HG03097 (cell line): ENCODE measurements around the gene CYP4Z1.
"Not testable (repeated sequence)": the region's sequence is repeated elsewhere in the genome, so short reads cannot be mapped to it uniquely, and the experiment has no call there.

Source experiments
- ATAC-seq: cut with Tn5 transposase; IDR thresholded peaks from one replicate; pipeline ENCODE4 v1.9.1; 2021; ENCODE audit not compliant: unreplicated experiment, low FRiP score

The CYP4Z1 gene, protein sequence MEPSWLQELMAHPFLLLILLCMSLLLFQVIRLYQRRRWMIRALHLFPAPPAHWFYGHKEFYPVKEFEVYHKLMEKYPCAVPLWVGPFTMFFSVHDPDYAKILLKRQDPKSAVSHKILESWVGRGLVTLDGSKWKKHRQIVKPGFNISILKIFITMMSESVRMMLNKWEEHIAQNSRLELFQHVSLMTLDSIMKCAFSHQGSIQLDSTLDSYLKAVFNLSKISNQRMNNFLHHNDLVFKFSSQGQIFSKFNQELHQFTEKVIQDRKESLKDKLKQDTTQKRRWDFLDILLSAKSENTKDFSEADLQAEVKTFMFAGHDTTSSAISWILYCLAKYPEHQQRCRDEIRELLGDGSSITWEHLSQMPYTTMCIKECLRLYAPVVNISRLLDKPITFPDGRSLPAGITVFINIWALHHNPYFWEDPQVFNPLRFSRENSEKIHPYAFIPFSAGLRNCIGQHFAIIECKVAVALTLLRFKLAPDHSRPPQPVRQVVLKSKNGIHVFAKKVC

DNA sequence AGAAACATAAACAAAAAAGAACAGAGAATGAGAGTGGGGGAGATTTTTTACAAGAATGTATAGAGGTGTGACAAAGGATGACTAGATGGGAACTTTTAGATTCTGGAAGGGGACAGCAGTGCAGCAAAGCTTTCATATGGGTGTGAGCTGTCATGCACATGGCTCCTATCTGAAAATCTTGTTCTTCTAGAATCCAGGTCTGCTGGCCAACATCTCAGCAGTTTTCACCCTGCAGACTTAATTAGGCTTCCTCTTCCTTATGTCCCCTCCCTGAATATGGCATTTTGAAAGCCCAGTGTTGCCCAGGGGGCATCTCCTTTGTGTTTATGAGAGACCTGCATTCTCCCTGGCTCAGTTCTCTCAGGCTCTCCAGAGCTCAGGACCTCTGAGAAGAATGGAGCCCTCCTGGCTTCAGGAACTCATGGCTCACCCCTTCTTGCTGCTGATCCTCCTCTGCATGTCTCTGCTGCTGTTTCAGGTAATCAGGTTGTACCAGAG is at the start of gene CYP4Z1:
CYP4Z1 (plus strand) TSS at position 135 of the 498 bp plus-strand sequence; CDS start at position 395, 260 bp downstream.
- ATAC-seq: no peak

DNA sequence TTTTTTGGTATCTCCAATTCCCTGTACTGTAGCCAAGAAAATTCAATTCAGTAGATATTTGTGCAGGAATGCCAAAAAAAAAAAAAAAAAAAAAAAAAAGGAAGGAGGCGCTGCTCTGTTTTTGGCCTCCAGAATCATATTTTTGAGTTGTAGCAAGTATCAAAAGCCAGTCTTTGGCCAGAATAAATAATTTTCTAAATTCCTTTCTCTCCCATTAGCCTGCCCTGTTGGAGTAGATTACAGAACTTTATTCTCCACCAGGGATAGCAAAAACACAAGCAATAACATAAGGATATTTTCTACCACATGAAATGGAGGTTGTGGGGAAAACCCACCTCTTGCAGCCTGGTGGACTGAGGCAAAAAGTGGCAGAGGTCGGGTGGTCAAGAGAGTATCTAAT is 46.0 kb upstream of the CYP4Z1 start:
- no peak for ATAC-seq

DNA sequence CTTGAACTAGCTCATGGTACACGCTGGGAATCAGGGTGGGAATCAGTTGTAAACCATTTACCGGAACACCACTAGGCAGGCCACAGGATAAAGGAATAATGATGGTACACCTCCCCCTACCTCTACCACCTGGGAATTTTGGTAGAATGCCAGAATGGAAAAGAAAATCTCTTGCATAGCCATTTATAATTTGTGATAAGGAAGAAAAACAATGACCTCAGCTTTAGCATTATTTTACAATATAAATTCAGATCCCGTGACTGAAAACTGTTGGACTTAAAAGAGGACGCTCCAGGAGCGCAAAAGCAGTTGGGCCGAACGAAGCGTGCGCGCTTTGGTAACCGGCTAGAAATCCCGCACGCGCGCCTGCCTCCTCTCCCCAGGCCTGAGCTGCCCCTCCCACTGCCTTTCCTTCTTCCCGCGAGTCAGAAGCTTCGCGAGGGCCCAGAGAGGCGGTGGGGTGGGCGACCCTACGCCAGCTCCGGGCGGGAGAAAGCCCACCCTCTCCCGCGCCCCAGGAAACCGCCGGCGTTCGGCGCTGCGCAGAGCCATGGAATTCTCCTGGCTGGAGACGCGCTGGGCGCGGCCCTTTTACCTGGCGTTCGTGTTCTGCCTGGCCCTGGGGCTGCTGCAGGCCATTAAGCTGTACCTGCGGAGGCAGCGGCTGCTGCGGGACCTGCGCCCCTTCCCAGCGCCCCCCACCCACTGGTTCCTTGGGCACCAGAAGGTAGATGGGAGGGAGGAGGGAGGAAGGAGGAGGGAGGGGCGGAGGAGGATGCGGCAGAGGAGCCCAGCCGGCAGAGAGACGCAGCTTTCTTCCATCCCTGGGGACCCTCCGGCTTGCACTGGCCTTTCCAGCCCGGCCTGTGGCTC is 43.5 kb upstream of the CYP4Z1 start, which contains the start of gene CYP4X1:
CYP4X1 (plus strand) TSS at position 402 of the 873 bp plus-strand sequence; CDS start at position 551, 149 bp downstream.
- no peak for ATAC-seq

DNA sequence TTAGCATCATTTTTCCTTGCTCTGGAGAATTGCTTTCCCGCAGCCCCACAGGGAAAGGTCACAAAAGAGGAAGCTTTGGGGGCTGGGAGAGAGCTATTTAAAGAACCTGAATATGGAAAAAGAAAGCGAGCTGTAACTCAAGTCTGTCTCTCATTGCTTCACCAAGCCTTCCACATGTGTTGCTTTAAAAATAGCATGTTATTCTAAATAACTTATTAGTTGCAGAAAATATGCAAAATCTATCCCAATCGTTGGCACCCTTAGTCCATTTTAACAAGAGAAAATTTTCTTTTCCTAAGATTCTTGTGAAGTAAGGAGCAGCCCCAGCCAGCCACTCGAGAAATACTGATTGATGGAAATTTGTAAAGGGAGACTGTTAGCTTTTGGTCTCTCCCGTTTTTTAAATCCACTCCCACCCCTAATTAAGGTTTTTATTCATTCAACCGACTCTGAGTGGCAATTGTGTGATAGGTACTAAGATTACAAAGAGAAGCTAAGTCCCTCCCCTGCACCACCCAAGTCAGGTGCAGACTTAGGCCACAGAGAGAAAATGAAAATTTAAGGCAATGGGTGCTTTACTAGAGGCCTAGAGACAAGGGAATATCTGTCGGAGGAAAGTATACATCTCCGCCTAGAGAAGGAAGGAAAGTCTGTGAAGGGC is 42.8 kb upstream of the CYP4Z1 start:
- no peak for ATAC-seq

DNA sequence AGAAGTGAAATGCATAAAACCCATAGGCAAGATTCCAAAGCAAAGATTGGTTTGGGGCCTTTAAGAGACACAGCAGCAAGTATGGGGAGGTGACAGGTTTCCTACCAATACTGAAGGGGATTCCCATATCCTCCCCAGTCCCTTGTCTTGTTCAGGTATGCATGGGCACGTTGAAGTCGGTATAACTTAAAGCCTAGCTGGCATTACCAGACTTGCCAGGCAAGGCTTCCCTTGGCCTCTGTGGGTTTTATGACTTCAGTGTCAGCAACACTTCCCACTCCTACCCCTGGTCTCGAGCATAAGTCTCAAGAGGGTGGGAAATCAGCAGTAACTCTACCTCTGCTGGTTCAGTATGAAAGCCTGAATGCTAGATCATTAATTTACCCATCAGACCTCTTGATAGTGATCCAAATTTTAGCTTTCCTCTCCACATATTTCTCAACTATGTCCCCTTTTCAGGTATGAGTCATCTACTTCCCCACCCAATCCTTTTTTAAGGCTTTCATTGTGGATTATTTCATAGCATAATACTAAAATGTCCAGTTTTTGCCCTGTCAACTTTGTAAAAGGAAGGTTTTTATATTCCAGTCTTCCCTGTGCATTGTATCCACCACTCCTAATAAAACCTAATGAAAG is 36.7 kb upstream of the CYP4Z1 start:
- no peak for ATAC-seq

DNA sequence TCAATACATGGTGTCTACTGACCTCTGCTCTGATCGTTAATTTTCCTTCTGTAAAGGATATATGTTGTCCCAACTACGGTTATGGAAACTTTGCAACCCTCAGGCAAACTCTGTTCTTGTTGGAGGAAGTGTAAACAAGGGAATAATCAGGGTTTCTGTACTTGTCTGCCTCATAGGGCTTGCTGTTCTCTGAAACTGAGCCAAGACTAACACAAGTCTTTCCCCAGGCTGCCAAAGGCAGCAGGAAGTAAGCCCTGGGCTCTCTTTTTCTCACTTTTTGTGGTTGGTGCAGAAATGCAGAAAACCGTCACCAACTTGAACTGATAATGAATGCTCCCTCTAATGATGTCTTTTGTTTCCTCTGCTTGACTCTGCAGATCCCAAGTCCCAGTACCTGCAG is 36.0 kb upstream of the CYP4Z1 start:
- no peak for ATAC-seq

DNA sequence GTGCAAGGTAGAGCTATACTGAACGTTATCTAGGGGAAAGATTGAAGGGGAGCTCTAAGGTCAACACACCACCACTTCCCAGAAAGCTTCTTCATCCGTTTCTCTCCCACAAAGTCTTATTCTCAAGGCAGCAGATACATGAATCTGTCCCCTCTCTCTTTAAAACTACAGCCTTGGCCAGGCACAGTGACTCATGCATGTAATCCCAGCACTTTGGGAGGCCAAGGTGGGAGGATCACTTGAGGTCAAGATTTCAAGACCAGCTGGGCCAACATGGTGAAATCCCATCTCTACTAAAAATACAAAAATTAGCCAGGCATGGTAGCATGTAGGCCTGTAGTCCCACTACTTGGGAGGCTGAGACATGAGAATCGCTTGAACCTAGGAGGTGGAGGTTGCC is 35.4 kb upstream of the CYP4Z1 start:
- ATAC-seq: no peak

DNA sequence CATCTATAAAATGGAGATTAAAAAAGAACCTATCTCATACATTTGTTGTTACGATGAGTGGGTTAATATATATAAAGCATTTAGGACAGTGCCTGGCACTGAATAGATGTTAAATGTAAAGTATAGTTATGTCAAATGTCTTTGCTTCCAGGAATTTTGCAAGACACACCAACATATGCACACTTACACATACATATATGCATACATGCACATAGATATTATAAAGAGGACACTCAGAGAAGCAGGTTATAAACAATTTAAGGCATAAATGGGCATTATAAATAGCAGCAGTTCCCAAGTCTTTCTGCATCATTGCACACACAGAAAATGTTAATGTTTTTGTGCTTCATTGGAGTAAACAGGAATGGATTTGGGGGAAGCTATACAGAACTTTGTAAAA is 30.3 kb upstream of the CYP4Z1 start:
- ATAC-seq: no peak

DNA sequence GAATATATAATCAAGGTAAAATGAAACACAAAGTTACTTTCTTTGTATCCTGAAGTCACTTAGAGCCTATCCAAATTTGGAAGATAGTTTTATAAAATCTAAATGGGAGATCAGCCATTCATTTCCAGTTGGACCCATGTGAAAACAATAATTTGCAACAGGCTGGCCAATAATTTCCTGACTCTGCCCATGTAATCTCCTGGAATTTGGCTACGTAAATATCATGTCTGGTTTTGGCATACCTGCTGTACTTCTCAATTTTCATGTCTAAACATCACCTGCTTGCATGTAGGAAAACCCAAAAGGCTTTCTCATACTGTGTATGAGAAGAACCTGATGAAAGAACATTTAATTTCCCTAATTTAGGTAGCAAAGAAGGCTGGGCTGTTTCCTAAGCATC is 7.7 kb upstream of the CYP4Z1 start:
- ATAC-seq: no peak

DNA sequence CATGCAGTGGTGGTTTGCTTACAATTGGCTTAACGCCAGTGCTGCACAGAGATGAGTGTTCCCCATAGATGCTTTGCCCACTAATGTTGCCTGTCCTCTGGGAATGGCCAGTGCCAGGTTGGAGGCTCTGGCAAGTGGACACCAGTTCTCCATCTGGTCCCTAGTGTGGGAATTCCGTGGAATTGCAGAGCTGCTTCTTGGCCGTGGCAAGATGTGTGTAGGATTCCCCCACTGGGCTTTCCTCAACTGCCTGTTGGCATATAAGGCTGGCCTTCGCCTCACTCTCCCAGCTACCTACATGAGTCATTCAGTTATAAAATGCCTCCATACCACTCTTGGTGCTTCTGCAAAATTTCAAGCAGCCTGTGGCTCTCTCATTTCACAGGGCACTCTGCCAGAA is 2.0 kb downstream of the CYP4Z1 start:
- ATAC-seq: not testable (repeated sequence)

DNA sequence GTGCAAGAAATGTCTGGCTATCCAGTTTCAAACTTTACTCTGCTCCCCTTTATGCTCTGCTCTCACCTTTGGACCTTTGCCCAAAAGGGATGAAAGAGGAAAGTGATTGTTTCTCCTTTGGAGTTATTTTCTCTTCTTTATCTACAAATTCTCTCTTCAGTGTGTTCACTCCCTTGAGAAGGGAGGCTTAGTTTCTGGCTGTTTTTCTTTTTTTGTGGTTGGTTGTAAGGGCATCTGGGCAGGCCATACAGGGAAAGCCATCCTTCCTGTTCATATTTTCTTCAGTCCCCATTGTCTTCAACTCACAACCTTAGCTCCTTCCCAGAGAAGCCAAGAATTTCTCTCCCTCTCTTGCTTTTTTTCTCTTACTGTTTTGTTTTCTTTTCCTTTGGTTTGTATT is 2.5 kb downstream of the CYP4Z1 start:
- not testable (repeated sequence) for ATAC-seq

DNA sequence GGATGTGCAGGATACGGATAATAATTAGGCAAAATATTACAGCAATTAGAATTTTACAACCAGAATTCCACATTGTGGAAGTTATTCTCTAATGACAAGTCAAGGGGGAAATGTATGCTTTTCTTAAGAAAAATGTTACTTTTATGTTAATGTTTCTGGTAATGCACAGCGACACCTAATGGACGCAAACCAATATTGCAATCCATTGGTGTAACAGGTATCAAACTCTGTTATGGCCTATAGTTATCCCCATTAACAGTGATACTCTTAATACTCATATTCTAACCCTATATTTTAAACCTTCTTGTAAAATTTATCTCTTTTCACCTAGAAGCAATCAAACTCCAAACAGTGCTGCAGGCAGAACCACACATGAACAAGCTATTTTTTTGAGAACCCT is 22.3 kb downstream of the CYP4Z1 start:
- ATAC-seq: not testable (repeated sequence)

DNA sequence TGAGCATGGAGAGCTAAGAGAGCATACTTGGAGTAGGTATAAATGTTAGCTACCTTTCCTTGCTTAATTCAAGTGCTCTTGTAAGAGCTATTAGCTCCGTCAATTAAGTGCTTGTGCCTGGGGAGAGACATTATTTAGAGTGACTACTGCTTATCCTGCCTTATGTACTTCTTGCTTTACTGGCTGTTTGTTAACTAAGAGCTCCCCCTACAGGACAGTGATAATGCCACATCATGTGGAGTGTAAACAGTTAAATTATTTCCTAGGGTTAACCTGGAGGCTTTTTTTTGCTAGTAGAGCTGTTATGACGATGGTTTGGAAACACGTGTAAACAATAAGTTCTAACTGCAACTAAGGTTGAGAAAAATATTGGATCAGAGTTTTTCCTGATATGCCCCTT is 24.4 kb downstream of the CYP4Z1 start:
- not testable (repeated sequence) for ATAC-seq

DNA sequence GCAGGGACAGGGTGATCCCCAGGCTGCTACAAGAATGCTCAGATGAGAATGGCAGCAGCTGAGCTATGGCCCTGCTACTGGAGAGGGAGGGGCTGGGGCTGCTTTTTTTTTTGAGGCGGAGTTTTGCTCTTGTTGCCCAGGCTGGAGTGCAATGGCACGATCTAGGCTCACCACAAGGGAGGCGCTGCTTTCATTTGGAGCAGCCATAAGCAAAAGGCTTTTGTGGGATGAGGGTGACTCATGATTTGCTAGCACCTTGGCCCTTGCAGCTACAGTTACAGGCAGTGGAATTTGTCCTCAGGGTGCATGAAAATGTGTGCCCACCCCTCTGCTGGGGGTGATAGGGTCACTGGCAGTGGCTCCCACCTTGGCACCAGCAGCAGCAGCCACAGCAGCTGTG is 37.8 kb downstream of the CYP4Z1 start:
- no peak for ATAC-seq

DNA sequence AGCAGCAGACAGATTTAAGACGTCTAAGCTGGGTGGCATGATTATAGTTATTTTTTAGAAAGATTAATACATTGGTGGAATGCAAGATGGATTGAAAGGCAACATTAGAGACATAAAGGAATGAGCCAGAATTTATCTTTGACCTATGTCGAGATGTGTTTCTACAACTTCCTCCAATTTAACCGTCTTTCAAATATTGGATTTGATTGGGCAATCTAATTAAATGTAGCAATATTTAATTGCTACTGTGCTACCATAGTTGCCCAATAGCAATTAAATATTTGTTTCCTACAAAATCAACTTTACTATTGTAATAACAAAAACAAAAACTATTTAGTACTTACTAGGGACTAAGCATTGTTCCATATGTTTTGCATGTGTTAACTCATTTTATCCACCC is 39.8 kb downstream of the CYP4Z1 start:
- ATAC-seq: no peak

DNA sequence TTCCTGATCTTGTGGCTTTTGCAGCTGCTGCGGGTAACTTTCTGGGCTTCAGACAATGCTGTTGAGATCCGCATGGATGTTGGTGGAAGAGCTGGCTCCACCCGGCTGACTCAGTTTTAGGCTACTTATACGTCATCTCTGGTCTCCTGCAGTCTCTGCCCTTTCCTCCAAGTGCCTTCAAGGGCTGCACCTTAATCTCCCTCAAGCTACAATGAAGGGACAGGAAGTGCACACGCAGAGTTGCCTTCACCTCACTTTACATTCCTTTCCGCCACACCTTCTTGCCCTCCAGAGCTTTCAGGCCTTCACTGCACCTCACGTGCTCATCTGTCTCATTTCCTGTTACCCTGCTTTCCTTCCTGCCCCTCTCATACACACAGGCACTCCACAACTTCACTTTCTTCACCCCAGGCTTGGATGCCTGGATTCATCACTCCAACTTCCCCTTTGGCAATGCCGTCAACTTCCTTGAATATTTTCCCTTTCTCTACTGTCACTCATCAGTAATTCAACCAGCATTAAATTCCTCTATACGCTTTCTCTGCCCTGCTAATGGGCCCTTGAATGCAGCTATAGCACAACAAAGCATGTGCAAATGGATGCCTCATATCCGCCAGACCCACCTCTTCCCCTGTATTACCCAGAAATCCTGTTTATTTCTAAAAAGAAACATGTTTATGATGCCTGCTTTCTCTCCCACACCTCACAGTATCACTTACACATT is 41.0 kb downstream of the CYP4Z1 start:
- ATAC-seq: not testable (repeated sequence)

DNA sequence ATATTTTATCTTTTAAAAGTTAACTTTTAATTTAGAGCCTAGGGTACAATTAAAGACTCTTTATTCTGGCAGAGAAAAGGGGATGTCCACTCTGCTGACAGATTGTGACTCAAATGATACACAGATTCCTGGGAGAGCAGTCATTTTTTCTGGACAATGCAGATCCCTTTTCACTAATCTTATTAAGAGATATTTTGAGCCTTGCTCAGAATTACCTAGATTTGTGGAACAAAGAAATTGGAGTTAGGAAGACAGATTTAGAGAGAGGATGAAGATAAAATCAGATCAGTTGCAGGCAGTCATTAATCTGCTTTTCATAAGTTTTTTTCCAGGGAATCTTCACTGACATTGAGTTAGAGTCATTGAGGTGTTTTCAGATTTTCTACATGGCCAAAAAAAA is 42.5 kb downstream of the CYP4Z1 start:
- ATAC-seq: not testable (repeated sequence)

DNA sequence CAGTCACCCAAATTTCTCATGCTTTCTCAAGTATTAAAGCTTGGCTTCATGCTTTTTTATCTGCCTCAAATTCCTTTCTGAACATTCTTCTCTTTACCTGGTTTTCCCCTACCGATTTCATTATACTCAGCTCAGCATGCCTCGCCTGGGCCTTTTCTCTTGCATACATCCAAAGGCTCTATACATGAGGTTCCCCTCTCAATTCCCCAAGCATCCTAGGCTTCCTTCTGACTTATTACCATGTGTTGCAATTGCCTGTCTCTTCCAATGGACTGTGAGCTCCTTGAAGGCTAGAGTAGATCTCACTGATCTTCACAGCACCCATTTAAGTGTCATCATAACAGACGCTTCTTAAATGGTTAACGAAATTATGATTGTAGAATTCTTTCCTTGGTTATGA is 46.1 kb downstream of the CYP4Z1 start:
- ATAC-seq: no peak

DNA sequence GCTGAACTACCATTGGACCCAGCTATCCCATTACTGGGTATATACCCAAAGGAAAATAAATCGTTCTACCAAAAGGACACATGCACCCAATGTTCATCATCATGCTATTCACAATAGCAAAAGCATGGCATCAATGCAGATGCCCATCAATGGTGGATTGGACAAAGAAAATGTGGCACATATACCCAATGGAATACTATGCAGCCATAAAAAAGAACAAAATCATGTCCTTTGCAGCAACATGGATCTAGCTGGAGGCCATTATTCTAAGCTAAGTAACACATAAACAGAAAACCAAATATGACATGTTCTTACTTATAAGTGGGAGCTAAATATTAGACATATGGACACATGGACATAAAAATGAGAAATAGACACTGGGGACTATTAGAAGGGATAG is 54.0 kb downstream of the CYP4Z1 start:
- ATAC-seq: not testable (repeated sequence)
